OCI-LY7 (cell line): ENCODE data around the gene KCNG1. TPM values are rescaled to one million over a fixed set of nuclear protein-coding genes. Genes with fewer than 3 reads are reported as not detected.

Experiments used
- BruUV-seq: library from RNA; stranded (reverse); fragments of 400-500 nt; replicated peaks from 2 replicates; lab custom pipeline; 2021; lab: Mats Ljungman, UMichigan
- CTCF ChIA-PET: fragments of 300-600 bp; sonication (Branson Sonifier 250); formaldehyde crosslinking; loops from one replicate; lab custom pipeline; 2022; ENCODE audit warnings: antibody characterized with exemption; ENCODE audit not compliant: unreplicated experiment; lab: Charles Lee
- POLR2A ChIA-PET: fragments of 300-600 bp; sonication (Branson Sonifier 250); formaldehyde crosslinking; loops from one replicate; lab custom pipeline; 2022; ENCODE audit warnings: antibody characterized with exemption; lab: Charles Lee
- DNase-seq: peaks from one replicate; pipeline ENCODE4 v3.0.0-alpha.2; 2015; ENCODE audit warnings: low spot score
- H2AFZ ChIP-seq: fragments of 200-600 bp; sonication (generic), shearing (Covaris generic); 2 replicates; pipeline ENCODE4 v1.6.1; 2014; ENCODE audit warnings: mild to moderate bottlenecking, antibody characterized with exemption, low read length, moderate library complexity
- H3K27ac ChIP-seq: fragments of 200-600 bp; sonication (generic); 2 replicates; pipeline ENCODE4 v1.5.1; 2014; ENCODE audit warnings: mixed run types, low read depth, mild to moderate bottlenecking, moderate library complexity, low read length, inconsistent platforms; ENCODE audit not compliant: poor library complexity, severe bottlenecking
- H3K36me3 ChIP-seq: fragments of 200-600 bp; sonication (generic); 2 replicates; pipeline ENCODE4 v1.6.1; 2014; ENCODE audit warnings: mild to moderate bottlenecking, antibody characterized with exemption, low read length, moderate library complexity, mixed read lengths; ENCODE audit not compliant: insufficient read depth
- H3K4me1 ChIP-seq: fragments of 200-600 bp; sonication (generic); 2 replicates; pipeline ENCODE4 v1.5.1; 2014; ENCODE audit warnings: mild to moderate bottlenecking, low read length; ENCODE audit not compliant: insufficient read depth, poor library complexity, severe bottlenecking
- H3K4me2 ChIP-seq: fragments of 200-600 bp; sonication (generic); 2 replicates; pipeline ENCODE4 v1.6.1; 2014; ENCODE audit warnings: mild to moderate bottlenecking, low read length
- H3K4me3 ChIP-seq: fragments of 200-600 bp; sonication (generic); 2 replicates; pipeline ENCODE4 v1.5.1; 2014; ENCODE audit warnings: mild to moderate bottlenecking, low read depth, low read length; ENCODE audit not compliant: poor library complexity, severe bottlenecking
- H3K79me2 ChIP-seq: fragments of 200-600 bp; sonication (generic); 2 replicates; pipeline ENCODE4 v1.6.1; 2016; ENCODE audit warnings: low read depth, mild to moderate bottlenecking, low read length, moderate library complexity, mixed read lengths; ENCODE audit not compliant: insufficient read depth
- H3K9me2 ChIP-seq: fragments of 200-600 bp; sonication (generic); 2 replicates; pipeline ENCODE4 v1.6.1; 2016; ENCODE audit warnings: mild to moderate bottlenecking, low read length, mixed read lengths; ENCODE audit not compliant: insufficient read depth
- H3K9me3 ChIP-seq: fragments of 200-600 bp; sonication (generic); 2 replicates; pipeline ENCODE4 v1.6.1; 2014; ENCODE audit warnings: mild to moderate bottlenecking, mixed run types, low read length, mixed read lengths
- H4K20me1 ChIP-seq: fragments of 200-600 bp; sonication (generic); 2 replicates; pipeline ENCODE4 v1.6.1; 2014; ENCODE audit warnings: mild to moderate bottlenecking, antibody characterized with exemption, low read length, moderate library complexity, mixed read lengths; ENCODE audit not compliant: insufficient read depth
- EZH2phosphoT487 ChIP-seq: fragments of 200-600 bp; sonication (generic); IDR thresholded peaks from 2 replicates; pipeline ENCODE4 v1.6.1; 2018; ENCODE audit warnings: low read depth, borderline replicate concordance, mild to moderate bottlenecking, mixed run types, antibody characterized with exemption, low read length, moderate library complexity, mixed read lengths
- intact Hi-C: fragments of 100-400 bp; cut with micrococcal nuclease; formaldehyde crosslinking; loops from one replicate; pipeline ENCODE4 v1.10.0; 2022; ENCODE audit not compliant: unreplicated experiment
- total RNA-seq, 2 experiments: library from RNA; depleted of rRNA in 1 of 2; stranded (reverse); fragments of >200 nt in 1 of 2; shearing (Covaris generic) in 1 of 2; gene quantifications; 2 replicates each; pipeline ENCODE4 v1.2.3, GENCODE V29; 2014 to 2022
- TF ChIP-seq, protein P1 (sequence below): fragments of 200-600 bp; sonication (generic); conservative IDR thresholded peaks from 2 replicates; pipeline ENCODE4 v1.5.1; 2014; ENCODE audit warnings: mild to moderate bottlenecking, antibody characterized with exemption, low read length, moderate library complexity, mixed read lengths

Gene KCNG1
- total RNA-seq, 2 experiments from 2014 or later: not detected

DNA sequence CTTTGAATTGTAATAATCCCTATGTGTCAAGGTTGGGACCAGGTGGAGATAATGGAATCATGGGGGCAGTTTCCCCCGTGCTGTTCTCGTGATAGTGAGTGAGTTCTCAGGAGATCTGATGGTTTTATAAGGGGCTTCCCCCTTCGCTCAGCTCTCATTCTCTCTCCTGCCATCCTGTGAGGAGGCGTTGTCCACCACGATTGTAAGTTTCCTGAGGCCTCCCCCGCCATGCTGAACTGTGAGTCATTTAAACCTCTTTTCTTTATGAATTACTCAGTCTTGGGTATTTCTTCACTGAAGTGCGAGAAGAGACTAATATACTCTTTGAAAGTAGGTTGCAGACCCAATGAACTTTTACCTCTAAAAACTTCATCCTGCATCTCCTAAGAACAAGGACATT, 39.2 kb upstream of the KCNG1 start:
- no peak overlapping the region for H3K27ac ChIP-seq
- H3K4me2 ChIP-seq: no peak overlapping the region
- H3K9me2 ChIP-seq: no peaks in the 10 kb centered on the region
- no TSS peak for BruUV-seq
- TF ChIP-seq EZH2phosphoT487: no peak
- TF ChIP-seq, protein P1, sequence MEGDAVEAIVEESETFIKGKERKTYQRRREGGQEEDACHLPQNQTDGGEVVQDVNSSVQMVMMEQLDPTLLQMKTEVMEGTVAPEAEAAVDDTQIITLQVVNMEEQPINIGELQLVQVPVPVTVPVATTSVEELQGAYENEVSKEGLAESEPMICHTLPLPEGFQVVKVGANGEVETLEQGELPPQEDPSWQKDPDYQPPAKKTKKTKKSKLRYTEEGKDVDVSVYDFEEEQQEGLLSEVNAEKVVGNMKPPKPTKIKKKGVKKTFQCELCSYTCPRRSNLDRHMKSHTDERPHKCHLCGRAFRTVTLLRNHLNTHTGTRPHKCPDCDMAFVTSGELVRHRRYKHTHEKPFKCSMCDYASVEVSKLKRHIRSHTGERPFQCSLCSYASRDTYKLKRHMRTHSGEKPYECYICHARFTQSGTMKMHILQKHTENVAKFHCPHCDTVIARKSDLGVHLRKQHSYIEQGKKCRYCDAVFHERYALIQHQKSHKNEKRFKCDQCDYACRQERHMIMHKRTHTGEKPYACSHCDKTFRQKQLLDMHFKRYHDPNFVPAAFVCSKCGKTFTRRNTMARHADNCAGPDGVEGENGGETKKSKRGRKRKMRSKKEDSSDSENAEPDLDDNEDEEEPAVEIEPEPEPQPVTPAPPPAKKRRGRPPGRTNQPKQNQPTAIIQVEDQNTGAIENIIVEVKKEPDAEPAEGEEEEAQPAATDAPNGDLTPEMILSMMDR: no peak
- no peak overlapping the region for H3K4me3 ChIP-seq
- no peak for DNase-seq
- H3K4me1 ChIP-seq: no peaks in the 10 kb centered on the region
- ChIA-PET CTCF (no interaction called here), POLR2A (no interaction called here)
- intact Hi-C loops: no loop called here
- no peaks in the 10 kb centered on the region for H4K20me1 ChIP-seq
- H3K9me3 ChIP-seq: no peaks in the 10 kb centered on the region
- no peaks in the 10 kb centered on the region for H3K79me2 ChIP-seq
- H3K36me3 ChIP-seq: no peaks in the 10 kb centered on the region
- no peak overlapping the region for H2AFZ ChIP-seq

DNA sequence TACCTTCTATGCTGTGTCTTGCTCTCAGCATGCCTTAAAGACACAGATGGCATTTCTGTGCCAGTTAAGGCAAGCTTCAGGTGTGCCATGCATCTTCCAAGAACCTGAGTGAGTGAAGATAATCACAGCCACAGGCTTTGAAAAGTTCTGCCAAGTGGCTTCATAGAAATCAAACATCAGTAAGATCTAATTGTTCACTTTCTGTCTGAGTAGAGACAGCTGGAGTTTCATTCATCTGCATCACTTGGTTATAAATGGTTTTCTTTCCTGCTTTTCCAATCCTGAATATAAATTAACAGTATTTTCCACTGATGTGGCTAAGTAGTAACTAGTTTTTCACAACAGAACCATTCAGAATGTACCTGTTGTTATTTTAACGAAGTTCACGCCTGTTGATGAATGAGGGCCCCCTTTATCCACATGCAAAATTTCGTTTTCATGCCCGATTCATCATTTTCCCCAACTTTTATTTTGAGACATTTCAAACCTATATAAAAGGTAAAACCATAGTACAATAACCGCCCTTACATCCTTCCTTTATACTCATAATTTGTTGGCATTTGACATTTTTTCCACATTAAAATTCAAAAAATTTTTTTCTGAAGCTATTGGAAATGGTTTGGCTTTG, 38.6 kb upstream of the KCNG1 start:
- Histone ChIP-seq H3K9me3 (no peaks in the 10 kb centered on the region), H3K27ac (no peak overlapping the region), H4K20me1 (no peaks in the 10 kb centered on the region), H2AFZ (no peak overlapping the region), H3K4me3 (no peak overlapping the region), H3K79me2 (no peaks in the 10 kb centered on the region), H3K9me2 (no peaks in the 10 kb centered on the region), H3K36me3 (no peaks in the 10 kb centered on the region), H3K4me1 (no peaks in the 10 kb centered on the region), H3K4me2 (no peak overlapping the region)
- POLR2A ChIA-PET: no interaction called here
- CTCF ChIA-PET: no interaction called here
- DNase-seq: no peak
- TF ChIP-seq, protein P1: no peak
- no peak for TF ChIP-seq EZH2phosphoT487
- intact Hi-C loops: no loop called here
- no TSS peak for BruUV-seq

- no peaks in the 10 kb centered on the region for H3K9me3 ChIP-seq
- ChIA-PET CTCF (no interaction called here), POLR2A (no interaction called here)
- no peaks in the 10 kb centered on the region for H3K9me2 ChIP-seq
- no peaks in the 10 kb centered on the region for H3K79me2 ChIP-seq
- DNase-seq: no peak
- H3K36me3 ChIP-seq: no peaks in the 10 kb centered on the region
- H3K4me2 ChIP-seq: no peak overlapping the region
- H3K27ac ChIP-seq: no peak overlapping the region
- H3K4me1 ChIP-seq: no peaks in the 10 kb centered on the region
- H4K20me1 ChIP-seq: no peaks in the 10 kb centered on the region
- TF ChIP-seq EZH2phosphoT487: no peak
- TF ChIP-seq, protein P1: no peak
- BruUV-seq: no TSS peak
- H3K4me3 ChIP-seq: no peak overlapping the region
- H2AFZ ChIP-seq: no peak overlapping the region
- intact Hi-C loops: no loop called here
Measured at GRCh38 chr20:51060301-51060700, 37.4 kb upstream of the KCNG1 start.
